ENCODE results near the gene TYMP. TPM values are rescaled to one million over a fixed set of nuclear protein-coding genes. Genes with fewer than 3 reads are reported as not detected.

TYMP gene
- polyA plus RNA-seq, 2 of the 4 experiments (the other 2 are of a cell fraction) = 5.9 to 9.0 TPM

DNA sequence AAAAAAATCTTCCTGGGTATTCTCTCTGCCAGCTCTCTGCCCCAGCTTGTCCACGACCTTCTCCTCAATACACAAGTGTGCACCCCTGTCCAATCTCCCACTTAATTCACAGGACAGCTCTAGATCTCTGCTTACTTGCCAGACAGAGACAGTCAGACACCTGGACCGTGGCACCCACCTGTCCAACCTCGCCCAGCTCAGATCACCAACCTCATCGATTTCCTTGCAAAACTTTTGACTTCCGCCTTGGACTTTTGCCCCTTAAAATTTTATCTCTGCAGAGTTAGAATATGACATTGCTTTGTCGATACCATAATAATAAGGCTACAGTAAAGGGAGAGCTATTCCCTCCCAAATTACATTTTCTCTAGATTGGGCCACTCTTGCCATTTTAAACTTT lies 32.7 kb downstream of the TYMP start:
- H3K9me3 ChIP-seq = no peaks in the 10 kb centered on the region
- H3K4me3 ChIP-seq = no peak overlapping the region
- DNase-seq (ENCODE audit: low read depth in 1 of 2, low spot score in 1 of 2) (no peak), FAIRE-seq (no peak), ATAC-seq (no peak)
- 72% methylated on average over 6 of the region's 6 CpGs for WGBS (ENCODE audit: missing lambda C conversion rate)
- peaks cover 7% of the 10 kb centered on the region; the same call in 1 of the 3 replicates for H3K4me1 ChIP-seq
- ChIA-PET CTCF (interaction anchor here (0.7 to 1.9 kb wide), 9 partner anchors 10 to 260 kb away, joined by 3 to 9 read pairs (median 5); partner anchors contain the start of gene MIOX), POLR2A (no interaction called here)
- no peak overlapping the region for H3K4me2 ChIP-seq
- TF ChIP-seq, protein P1, sequence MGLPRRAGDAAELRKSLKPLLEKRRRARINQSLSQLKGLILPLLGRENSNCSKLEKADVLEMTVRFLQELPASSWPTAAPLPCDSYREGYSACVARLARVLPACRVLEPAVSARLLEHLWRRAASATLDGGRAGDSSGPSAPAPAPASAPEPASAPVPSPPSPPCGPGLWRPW (IDR thresholded peaks at IDR 0.05) = no peak
- TF ChIP-seq ZNF302 (CRISPR knock-in tag; IDR thresholded peaks at IDR 0.05) (no peak), CBX2 (IDR thresholded peaks at IDR 0.05; ENCODE audit: borderline replicate concordance, low read depth) (no peak), HDAC2 (IDR thresholded peaks at IDR 0.05) (no peak), RARB (CRISPR knock-in tag; IDR thresholded peaks at IDR 0.05) (no peak), CHD4 (IDR thresholded peaks at IDR 0.05; ENCODE audit: borderline replicate concordance) (no peak), SREBF2 (IDR thresholded peaks at IDR 0.05) (no peak), FOSB (CRISPR knock-in tag; IDR thresholded peaks at IDR 0.05) (no peak), MYC (IDR thresholded peaks at IDR 0.05; ENCODE audit: borderline replicate concordance, low read length) (no peak), CBX8 (IDR thresholded peaks at IDR 0.05) (no peak)
- H3K27ac ChIP-seq = no peak overlapping the region

DNA sequence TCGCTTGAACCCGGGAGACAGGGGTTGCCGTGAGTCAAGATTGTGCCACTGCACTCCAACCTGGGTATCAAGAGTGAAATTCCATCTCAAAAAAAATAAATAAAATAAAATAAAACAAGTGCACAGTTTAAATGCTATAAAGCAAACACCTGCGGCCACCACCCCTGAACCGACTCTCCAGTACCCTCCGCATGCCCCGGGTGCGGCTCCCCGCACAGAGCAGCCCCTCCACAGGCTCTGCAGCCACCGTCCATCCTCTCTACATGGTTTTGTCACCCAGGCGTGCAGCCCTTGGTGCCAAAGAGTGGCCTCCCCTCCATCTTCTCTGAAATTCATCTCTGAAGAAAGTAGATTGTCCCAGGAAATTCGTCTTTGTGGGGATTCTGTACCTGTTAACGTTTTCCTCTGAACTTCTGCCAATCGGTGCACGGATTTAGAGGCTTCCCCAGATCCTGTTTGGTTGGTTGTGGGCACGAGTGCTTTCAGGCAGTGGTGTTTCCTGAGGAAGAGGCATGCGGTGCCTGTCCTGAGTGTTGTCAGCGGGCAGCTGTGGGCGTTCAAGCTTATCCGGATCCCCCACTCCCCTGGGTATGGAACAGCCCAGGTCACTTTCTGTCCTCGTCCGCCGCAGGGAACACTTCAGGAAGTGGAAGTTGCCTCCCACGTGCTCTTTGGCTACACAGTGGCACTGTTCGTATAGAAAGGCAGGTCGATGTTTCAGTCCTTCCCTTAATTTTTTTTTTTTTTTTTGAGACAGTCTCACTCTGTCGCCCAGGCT lies 39.1 kb downstream of the TYMP start:
- DNase-seq (ENCODE audit: low read depth in 1 of 2, low spot score in 1 of 2) = no peak
- CTCF ChIA-PET = interaction anchor here (0.6 to 1.0 kb wide), 2 partner anchors 106 to 238 kb away, joined by 3 to 4 read pairs; no protein-coding TSS in a partner anchor
- TF ChIP-seq CHD4 (IDR thresholded peaks at IDR 0.05; ENCODE audit: borderline replicate concordance) (no peak), KDM1A (IDR thresholded peaks at IDR 0.05; ENCODE audit: low read depth) (no peak)

DNA sequence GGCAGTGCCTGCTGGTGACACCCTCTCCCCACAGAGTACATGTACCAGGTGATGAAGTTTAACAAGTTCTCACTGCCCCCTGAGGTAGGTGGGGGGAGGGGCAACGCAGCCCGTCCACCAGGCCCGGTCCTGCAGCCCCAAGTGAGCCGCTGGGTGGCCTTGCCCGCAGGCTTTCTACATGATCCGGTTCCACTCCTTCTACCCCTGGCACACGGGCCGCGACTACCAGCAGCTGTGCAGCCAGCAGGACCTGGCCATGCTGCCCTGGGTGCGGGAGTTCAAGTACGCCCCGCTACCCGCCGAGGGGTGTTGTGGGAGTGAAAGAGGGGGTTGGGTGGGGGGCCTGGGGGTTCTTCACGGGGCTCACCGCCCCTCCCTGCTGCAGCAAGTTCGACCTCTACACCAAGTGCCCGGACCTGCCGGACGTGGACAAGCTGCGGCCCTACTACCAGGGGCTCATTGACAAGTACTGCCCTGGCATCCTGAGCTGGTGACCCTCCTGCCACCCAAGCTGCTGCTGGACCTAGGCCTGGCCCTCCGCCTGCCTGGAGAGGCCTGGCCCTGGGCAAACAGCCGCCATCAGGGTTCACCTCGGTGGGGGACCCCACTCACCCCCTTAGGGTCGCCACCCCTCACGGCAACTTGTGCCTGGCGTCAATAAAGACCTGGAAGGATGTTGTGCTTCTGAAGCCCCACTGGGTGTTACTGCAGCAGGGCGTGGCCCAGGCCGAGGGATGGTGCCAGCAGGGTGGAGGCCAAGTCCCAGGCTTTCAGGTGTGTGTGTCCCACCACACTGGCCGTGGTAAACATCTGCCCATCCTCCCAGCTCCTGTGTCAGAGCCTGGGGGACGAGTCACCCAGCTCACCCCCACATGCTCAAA lies 40.2 kb downstream of the TYMP start:
- ATAC-seq = no peak
- WGBS (ENCODE audit: missing lambda C conversion rate) = 68% methylated on average over 13 of the region's 31 CpGs
- FAIRE-seq = no peak
- TF ChIP-seq POLR2A (IDR thresholded peaks at IDR 0.05; ENCODE audit: low read length) (no peak), RARB (CRISPR knock-in tag; IDR thresholded peaks at IDR 0.05) (no peak), CHD2 (IDR thresholded peaks at IDR 0.05; ENCODE audit: low read length, partially characterized antibody) (no peak), RAD21 (conservative IDR thresholded peaks at IDR 0.05 in 1 of 2, IDR thresholded peaks at IDR 0.05 in 1 of 2) (no peak), FOSL2 (IDR thresholded peaks at IDR 0.05) (no peak), FOSL2 (CRISPR knock-in tag; IDR thresholded peaks at IDR 0.05) (no peak), RNF2 (IDR thresholded peaks at IDR 0.05; ENCODE audit: borderline replicate concordance, low read depth) (no peak), KDM1A (IDR thresholded peaks at IDR 0.05; ENCODE audit: low read depth) (no peak), CHD4 (IDR thresholded peaks at IDR 0.05; ENCODE audit: borderline replicate concordance) (no peak)
- ChIA-PET CTCF (no interaction called here), POLR2A (no interaction called here)
- Histone ChIP-seq H3K4me2 (no peak overlapping the region), H3K4me3 (no peak overlapping the region), H3K9me3 (no peaks in the 10 kb centered on the region), H3K27ac (no peak overlapping the region), H3K4me1 (peaks cover 16% of the 10 kb centered on the region; the same call in 2 of the 3 replicates)
- DNase-seq (ENCODE audit: low read depth in 1 of 2, low spot score in 1 of 2) = no peak

More for the DNA sequence above, 39.1 kb downstream of the TYMP start:
- H3K4me3 ChIP-seq = no peak overlapping the region
- WGBS (ENCODE audit: missing lambda C conversion rate) = 74% methylated on average over 27 of the region's 27 CpGs
- ATAC-seq (no peak), FAIRE-seq (no peak)
- H3K4me2 ChIP-seq = no peak overlapping the region
- no peaks in the 10 kb centered on the region for H3K9me3 ChIP-seq
- POLR2A ChIA-PET = no interaction called here
- H3K27ac ChIP-seq = no peak overlapping the region
- peaks cover 10% of the 10 kb centered on the region; the same call in 2 of the 3 replicates for H3K4me1 ChIP-seq

DNA sequence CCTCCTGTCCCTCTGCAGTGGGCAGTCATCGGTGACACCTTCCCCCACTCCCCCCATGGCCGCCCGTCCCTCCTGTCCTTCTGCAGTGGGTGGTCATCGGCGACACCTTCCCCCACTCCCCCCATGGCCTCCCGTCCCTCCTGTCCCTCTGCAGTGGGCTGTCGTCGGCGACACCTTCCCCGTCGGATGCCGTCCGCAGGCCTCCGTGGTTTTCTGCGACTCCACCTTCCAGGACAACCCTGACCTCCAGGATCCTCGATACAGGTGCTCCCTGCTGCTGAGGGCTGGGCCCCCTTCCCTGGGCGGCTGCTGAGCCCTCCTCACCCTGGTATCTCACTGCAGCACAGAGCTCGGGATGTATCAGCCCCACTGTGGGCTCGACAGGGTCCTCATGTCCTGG lies 40.9 kb downstream of the TYMP start:
- ATAC-seq (no peak), DNase-seq (ENCODE audit: low read depth in 1 of 2, low spot score in 1 of 2) (no peak), FAIRE-seq (no peak)
- CTCF ChIA-PET = no interaction called here
- H3K4me1 ChIP-seq = peaks cover 23% of the 10 kb centered on the region; the same call in 2 of the 3 replicates
- no peak overlapping the region for H3K4me3 ChIP-seq
- WGBS (ENCODE audit: missing lambda C conversion rate) = 95% methylated on average over 16 of the region's 19 CpGs
- no peak overlapping the region for H3K27ac ChIP-seq
- TF ChIP-seq NR3C1 (IDR thresholded peaks at IDR 0.05) (no peak), ZFP36 (IDR thresholded peaks at IDR 0.05; ENCODE audit: borderline replicate concordance, partially characterized antibody) (no peak), HEYL (CRISPR knock-in tag; IDR thresholded peaks at IDR 0.05) (no peak), RCOR1 (IDR thresholded peaks at IDR 0.05; ENCODE audit: low read depth, low read length) (no peak), POLR2AphosphoS2 (conservative IDR thresholded peaks at IDR 0.05; ENCODE audit: low read length) (no peak), NFE2L2 (conservative IDR thresholded peaks at IDR 0.05; ENCODE audit: low read length) (no peak), MAFK (IDR thresholded peaks at IDR 0.05; ENCODE audit: partially characterized antibody) (no peak), CHD2 (IDR thresholded peaks at IDR 0.05; ENCODE audit: low read length, partially characterized antibody) (no peak), SMC3 (IDR thresholded peaks at IDR 0.05) (no peak)
- TF ChIP-seq, protein P1 (IDR thresholded peaks at IDR 0.05) = no peak
- TF ChIP-seq, protein P2, sequence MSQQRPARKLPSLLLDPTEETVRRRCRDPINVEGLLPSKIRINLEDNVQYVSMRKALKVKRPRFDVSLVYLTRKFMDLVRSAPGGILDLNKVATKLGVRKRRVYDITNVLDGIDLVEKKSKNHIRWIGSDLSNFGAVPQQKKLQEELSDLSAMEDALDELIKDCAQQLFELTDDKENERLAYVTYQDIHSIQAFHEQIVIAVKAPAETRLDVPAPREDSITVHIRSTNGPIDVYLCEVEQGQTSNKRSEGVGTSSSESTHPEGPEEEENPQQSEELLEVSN (IDR thresholded peaks at IDR 0.05; ENCODE audit: borderline replicate concordance, low read depth) = no peak
- H3K9me3 ChIP-seq = no peaks in the 10 kb centered on the region
- POLR2A ChIA-PET = no interaction called here
- no peak overlapping the region for H3K4me2 ChIP-seq

Measured in A549 (cell line).